GM19240 (cell line): Measurements from ENCODE around the gene NOD2.

ENCODE experiments used
- DNase-seq: peaks from one replicate; pipeline ENCODE4 v3.0.0; 2011; ENCODE audit warnings: low spot score; ENCODE audit not compliant: insufficient read length

NOD2 gene

DNA sequence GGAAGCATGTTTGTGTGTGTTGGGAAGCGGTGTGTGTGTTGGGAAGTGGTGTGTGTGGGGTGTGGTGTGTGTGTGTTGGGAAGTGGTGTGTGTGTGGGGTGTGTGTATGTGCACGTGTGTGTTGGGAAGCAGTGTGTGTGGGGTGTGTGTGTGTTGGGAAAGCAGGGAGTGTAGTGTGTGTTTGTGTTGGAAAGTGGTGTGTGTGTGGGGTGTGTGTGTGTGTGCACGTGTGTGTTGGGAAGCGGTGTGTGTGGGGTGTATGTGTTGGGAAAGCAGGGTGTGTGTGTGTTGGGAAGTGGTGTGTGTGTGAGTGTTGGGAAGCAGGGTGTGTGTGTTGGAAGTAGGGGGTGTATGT, 785 bp upstream of the NOD2 start:
- no peak for DNase-seq

DNA sequence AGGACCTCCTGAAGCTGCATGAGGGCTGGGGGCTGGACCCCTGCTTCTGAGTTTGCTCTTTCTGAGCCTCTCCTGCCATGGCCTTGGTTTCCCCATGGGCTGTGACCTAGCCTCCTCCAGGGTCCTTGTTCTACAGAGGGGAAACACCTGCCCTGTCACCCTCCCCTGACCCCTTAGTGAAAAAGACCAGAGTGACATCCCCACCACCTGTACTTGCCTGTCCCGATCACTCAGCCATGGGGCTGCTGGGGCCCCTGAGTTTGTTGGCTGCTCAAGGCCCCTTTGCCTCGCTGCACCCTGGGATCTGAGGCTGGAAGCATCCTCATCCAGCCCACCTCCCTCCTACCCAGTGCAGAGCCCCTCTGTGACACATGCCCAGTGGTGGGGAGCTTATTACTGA, 800 bp downstream of the NOD2 start:
- no peak for DNase-seq

DNA sequence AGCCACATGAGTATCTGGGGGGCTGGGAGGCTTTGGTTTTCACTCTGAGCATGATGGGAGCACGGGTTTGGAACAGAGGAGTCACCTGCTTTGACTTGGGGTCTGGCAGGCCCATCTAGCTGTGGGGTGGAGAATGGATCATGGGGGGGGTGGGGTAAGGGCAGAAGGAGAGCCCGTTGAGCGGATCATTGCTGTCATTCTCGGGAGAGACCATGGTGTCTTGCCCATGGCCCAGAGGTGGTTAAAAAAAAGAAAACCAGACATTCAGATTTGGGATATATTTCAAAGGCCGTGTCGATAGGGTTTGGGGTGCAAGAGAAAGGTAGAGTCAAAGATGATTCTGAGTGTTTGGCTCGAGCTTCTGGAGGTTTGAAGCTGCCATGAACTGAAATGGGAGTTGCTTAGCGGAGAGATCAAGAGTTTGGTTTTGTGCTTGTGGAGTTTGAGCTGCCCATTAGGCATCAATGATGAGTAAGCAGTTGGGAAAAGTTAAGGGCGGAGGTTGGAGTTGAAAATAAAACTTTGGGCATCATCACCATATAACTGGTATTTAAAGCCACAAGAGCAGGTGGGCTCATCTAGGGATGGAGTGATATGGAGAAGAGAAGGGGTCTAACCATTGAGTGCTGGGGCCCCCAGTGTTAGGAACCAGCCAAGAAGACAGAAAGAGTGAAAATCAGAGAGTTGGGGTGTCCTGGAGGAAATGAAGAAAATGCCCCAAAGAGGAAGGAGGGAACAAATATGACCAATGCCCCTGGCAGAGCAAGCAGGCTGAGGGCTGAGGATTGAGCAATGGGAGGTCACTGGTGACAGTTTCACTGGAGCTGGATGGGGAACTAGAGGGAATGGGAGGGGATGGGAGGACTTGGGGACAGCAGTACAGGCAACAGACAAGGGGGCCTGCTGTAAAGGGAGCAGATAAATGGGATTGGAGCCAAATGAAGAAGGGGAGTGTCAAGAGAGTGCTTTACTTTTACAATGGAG, 1.9 kb downstream of the NOD2 start:
- DNase-seq: no peak

DNA sequence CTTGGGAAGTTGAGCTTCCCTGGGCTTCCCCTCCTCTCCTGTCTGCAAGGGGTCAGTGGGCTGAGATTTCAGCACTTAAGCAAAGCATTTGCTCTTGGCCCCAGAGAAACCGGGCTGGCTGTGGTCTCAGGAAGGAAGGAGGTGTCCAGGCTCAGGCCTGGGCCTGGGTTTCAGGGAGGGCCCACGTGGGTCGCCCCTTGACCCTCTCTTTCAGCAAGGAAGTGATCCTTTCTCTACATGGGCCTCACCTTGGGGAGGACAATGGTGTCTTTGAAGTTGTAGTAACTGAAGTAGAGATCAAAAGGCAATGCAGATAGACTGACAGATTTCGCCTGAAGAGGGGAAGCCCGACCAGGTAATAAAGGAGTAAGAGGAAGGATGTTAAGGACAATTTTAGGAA, 2.7 kb downstream of the NOD2 start:
- DNase-seq: no peak

DNA sequence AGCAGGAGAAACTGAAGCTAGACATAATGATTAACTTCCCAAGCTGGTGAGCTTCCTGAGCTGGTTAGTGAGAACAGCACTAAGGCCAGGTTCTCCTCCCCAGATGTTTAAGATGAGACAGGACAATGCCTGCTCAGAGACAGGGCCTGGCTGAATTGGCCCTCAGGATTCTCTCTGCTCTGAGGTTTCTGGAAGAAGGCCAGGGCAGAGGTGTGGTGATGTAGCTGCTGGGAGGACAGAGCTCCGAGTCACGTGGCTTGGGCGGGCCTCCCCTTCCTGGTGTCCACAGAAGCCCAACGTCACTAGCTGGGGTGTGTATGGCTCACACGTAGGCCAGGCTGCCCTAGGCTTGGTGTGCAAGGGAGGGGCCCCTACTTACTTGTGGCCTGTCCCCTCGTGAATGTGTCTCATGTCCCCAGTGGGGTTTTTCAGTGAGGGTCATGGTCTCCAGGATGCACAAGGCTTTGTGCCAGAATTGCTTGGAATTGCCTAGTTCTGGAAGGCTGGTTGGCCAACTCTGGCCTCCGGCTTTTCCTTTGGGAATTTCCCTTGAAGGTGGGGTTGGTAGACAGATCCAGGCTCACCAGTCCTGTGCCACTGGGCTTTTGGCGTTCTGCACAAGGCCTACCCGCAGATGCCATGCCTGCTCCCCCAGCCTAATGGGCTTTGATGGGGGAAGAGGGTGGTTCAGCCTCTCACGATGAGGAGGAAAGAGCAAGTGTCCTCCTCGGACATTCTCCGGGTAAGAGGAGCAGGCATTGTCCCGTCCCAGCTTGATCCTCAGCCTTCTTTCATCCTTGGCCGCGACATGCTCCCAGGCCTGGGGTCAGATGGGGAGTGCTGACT, 3.4 kb downstream of the NOD2 start:
- peak; percentile 43 for DNase-seq

DNA sequence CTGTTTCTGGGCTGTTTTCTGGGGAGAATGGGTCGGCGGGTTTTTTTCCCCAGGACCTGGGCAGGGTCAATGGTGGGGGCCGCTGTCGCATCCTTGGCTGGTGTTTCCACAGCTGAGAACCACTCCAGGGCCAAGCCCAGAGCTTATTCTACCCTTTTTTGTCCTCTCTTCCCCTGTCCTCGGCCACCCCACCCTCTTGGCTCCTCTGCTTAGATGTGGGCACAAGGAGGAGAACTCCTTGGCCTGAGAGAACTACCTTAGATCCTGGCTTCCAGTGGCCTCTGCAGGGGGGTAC, 4.0 kb downstream of the NOD2 start:
- DNase-seq: no peak

DNA sequence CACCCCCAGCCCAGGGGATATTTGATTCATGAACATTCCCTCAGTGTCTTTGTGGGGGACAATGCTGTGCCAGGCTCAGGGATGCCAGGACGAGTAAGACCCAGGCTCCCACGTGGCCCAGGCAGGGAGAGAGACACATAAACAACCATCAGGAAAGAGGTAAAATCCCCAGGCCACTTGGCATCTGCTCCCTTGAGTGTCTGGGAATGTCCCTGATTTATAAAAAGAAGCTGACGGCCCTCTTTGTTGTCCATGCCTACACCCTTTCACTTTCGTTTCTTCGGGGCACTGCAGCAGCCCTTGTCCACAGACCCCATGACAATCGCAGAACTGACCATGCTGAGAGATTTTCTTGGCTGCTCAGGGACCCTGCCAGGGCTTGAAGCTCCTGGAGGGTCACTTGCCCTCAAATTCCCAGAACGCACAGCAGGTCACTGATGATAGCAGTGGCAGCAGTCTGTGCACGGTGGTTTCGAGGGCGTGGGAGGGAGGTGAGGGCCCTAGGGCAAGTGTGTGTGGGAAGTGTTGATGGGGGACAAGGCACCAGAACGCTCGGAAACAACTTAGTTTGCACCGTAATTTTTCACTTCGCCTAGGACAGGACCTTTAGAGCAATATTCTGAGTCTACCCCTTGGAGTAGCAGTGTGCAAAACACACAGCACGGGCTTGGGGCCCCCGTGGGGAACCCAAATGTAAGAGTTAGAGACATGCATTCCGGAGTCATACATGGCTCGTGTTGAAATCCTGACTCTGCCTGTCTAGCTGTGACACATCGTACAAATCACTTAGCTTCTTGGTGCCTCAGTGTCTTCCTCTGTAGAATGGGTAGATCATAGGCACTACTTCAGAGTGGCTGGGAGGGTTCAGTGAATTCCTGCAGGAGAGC, 4.7 kb downstream of the NOD2 start:
- no peak for DNase-seq

DNA sequence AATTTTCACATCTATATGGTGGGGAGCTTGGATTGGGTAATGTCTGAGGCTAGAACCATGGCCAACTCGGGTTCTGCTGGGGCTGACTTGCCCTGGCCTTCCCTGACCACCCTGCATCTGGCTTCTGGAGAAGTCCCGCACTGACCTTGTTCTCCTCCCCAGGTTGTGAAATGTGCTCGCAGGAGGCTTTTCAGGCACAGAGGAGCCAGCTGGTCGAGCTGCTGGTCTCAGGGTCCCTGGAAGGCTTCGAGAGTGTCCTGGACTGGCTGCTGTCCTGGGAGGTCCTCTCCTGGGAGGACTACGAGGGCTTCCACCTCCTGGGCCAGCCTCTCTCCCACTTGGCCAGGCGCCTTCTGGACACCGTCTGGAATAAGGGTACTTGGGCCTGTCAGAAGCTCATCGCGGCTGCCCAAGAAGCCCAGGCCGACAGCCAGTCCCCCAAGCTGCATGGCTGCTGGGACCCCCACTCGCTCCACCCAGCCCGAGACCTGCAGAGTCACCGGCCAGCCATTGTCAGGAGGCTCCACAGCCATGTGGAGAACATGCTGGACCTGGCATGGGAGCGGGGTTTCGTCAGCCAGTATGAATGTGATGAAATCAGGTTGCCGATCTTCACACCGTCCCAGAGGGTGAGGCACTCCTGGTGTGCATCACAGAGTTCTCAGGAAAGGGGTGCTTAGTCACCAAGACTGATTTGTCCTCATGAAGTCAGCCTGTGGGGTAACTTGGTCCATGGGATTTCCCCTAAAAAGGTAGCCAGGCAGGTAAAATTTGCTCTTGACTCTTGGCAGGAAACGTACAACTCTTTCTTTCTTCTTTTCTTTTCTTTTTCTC, 6.1 kb downstream of the NOD2 start:
- DNase-seq: no peak

DNA sequence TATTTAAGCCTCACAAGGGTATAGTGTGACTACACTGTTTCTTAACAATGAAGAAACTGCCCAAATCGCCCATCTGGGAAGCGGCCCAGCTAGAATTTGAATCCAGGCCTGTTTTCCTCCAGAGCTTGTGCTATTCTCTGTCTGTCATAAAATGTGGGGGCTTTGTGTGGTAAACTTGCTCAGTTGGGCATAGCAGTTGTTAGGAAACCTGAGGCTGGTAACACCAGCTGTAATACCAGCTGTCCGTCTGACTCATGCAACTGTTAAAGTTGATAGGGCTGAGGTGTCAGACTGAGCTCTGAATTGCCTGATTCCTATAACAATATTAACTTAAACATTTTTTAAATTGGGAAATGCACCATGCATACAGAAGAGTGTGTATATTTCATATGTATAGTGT, 9.3 kb downstream of the NOD2 start:
- no peak for DNase-seq

DNA sequence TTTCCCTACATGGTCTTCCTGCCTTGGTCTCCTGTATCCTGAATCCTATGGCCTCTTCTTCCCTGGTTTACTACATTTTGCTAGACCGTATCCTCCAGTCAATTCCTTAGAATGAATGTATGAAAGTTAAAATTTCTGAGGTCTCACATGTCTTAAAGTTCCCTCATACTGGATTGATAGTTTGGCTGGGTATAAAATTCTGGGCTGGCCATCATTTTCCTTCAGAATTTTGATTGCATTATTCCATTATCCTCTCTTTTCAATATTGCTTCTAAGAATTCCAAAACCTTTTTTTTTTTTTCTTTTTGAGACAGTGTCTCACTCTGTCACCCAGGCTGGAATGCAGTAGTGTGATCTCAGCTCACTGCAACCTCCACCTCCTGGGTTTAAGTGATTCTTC, 10.8 kb downstream of the NOD2 start:
- no peak for DNase-seq

DNA sequence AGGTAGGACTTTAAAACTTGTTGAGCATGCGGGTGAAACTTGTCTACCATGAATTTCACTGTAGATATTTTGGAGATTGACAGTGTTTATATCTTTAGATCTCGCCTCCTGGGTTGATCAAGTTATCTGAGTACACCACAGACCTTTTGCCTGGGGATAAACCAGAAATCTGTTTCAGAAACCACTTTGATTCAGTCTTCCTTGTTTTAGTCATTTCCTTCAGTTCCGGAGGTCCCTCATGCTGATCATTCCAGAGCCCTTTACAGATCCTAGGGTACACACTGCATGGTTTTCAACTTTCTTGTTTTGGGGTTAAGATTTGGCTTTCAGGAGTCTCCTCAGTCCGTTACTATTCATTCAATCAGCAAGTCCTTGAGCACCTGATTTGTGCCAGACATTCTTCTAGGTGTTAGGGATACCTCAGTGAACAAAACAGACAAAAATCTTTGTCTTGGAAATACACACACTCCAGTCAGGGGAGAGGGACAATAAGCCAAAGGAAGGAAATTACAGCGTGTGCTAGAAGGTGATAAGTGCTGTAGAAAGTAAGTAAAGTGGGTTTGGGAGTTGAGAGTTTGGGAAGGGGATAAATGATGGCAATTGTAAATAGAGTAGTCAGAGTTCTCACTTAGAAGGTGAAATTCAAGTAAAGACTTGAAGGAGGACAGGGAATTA, 12.2 kb downstream of the NOD2 start:
- DNase-seq: no peak

DNA sequence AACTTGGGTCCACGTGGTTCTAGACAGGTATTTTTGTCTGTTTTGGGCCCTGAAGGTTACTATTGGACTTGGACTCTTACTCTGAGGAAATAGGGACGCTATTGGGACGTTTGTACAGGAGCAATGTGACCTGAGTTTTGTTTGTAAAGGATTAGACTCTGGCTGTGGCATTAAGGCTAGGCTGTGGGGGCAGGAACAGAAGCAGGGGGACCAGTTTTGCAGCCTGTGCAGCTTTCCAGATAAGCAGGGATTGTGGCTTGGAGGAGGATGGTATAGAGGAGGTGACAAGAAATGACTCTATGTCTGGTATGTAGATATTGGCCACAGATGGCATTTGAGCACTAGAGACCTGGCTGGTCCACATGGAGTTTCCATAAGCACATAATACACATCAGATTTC, 12.8 kb downstream of the NOD2 start:
- DNase-seq: no peak

DNA sequence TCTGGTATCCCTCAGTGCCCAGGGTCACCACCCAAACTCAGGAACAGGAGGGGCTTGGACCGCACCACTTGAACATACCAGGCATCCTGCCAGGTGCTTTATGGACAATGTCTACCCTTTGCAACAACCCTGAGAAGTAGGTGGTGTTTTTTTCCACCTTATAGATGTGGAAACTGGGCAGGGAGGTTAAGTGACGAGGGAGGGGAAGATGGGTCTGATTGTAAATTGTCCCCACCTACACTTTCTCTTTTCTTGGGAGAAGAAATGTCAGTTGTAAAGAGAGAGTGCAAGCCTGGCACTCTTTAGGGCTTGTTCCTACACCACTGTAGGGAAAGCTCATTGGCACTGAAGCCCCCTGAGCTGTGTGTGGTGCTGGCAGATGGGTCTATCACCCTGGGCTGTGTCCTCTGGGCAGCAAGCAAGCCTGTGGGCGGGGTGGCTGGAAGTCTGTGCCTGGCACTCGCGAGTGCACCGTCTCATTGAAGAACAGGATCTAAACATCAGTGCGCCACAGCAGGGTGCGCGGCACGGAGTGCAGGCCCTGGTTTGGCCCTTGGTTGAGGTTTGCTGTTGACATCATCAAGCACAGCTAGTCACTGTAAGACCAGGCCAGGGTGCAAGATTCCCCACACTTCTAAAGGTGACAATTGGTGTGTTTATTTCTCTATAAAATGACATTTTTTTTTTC, 15.1 kb downstream of the NOD2 start:
- DNase-seq: no peak

DNA sequence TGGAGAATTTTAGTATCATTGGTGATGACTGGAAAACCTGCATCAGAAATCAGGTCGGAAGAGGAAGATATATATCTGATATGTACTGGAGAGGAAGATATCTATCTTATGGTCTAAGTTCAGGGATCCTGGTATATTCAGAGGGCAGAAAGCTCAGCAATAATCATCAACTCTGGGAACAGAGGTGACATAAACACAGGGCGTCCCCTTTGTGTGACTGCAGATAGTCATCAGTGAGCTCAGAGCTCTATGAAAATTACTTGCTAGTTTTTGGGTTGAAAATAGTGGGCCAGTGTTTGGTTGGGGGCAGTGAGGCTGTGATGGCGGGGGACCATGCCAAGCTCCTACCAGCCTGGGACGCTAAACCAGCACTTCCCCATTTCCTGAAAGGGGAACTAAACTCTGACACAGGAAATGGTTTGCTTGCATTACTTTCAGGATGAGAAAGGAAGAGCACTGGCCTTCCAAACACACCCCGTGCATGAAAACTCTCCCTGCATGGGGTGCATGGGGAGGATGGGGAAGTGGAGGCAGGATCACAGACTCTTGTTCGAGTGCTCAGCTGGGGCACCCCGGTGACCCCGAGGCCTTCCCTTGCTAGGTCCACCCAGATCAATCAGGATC, 15.8 kb downstream of the NOD2 start:
- no peak for DNase-seq

DNA sequence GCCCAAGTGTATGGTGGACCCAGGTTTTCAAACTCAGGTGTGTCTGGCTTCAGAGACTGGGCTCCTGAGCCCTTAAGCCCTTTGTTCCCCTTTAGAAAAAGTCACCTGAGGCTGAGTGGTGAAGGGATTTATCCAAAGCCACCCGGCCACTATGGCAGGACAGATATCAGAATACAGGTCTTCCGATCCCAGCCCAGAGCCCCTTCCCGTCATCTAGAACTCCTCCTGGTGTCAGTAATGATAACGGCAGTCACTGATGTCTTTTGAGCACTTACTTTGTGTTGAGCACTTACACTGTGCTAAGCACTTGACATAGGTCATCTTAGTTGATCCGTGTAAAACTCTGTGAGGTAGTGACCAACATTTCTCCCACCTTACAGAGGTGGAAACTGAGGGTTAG, 16.6 kb downstream of the NOD2 start:
- DNase-seq: no peak

DNA sequence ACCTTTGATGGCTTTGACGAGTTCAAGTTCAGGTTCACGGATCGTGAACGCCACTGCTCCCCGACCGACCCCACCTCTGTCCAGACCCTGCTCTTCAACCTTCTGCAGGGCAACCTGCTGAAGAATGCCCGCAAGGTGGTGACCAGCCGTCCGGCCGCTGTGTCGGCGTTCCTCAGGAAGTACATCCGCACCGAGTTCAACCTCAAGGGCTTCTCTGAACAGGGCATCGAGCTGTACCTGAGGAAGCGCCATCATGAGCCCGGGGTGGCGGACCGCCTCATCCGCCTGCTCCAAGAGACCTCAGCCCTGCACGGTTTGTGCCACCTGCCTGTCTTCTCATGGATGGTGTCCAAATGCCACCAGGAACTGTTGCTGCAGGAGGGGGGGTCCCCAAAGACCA, 17.6 kb downstream of the NOD2 start:
- no peak for DNase-seq

DNA sequence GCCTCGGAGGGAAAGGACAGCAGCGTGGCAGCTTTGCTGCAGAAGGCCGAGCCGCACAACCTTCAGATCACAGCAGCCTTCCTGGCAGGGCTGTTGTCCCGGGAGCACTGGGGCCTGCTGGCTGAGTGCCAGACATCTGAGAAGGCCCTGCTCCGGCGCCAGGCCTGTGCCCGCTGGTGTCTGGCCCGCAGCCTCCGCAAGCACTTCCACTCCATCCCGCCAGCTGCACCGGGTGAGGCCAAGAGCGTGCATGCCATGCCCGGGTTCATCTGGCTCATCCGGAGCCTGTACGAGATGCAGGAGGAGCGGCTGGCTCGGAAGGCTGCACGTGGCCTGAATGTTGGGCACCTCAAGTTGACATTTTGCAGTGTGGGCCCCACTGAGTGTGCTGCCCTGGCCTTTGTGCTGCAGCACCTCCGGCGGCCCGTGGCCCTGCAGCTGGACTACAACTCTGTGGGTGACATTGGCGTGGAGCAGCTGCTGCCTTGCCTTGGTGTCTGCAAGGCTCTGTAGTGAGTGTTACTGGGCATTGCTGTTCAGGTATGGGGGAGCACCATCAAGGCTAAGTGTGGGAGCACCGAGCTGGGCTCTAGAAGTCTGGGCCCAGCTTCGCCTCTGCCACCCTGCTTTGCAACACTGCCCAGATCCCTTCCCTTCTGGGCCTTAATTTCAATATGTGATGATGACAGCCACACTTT, 18.6 kb downstream of the NOD2 start:
- DNase-seq: no peak

DNA sequence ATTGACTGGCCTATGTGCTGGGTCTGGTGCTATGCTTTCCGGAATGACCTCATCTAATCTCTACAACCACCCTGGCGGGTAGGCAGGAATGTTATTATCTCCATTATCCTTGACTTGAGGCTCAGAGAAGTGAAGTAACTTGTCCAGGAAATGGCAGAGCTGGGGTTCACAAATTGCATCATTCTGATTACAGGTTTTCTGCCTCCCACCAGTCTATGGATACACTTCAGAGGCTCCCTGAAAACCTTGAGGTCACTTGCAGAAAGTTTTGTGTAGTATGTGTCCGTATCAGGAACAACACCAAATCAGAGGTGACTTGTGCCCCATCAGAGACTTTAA, 19.1 kb downstream of the NOD2 start:
- no peak for DNase-seq

DNA sequence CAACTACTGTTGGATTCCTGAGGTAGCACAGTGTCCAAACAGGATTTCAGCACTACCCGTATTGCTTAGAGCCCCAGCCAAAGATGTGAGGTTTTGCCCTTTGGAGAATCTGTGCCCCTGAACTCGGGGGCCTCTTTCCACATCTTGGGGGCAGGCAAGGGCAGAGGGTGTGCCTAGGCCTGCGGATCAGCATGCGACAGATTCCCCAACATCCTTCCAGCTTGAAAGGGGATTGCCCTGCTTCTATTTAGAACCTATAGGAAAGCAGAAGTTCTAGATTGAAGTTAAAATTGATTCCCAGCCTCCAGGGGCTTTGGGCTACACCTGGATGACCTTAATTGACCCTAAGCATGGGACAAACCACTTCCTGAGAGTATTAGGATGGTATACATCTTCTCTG, 19.6 kb downstream of the NOD2 start:
- DNase-seq: no peak
